Measurements from ENCODE around the gene SLC6A18.

DNA sequence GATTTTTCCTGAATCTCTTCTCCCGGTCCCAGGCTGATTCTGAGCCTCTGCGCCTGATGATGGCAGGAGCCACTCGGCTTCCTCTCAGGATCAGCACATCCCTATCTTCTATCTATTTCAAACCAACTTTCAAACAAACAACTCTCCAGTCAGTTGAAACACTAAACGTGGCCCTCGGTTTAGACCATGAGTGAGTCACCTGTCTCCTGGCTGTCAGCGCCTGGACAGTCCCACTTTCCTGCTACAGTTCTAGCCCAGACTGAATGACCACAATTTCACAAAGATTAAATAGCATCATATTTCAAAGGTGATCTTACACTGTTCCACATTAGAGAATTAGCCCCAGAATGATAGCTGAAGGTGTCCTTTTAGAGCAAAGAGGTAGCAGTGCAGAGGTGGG lies 17.6 kb upstream of the SLC6A18 start:
- TF ChIP-seq POLR2AphosphoS5 (IDR thresholded peaks at IDR 0.05; ENCODE audit: low read depth, low read length) (no peak), POLR2A (IDR thresholded peaks at IDR 0.05; ENCODE audit: low read depth, low read length) (no peak)

Data from GM12892 (cell line).